HG03378 (cell line): ENCODE data around the gene SAGE1.
"Not testable (repeated sequence)": the region's sequence is repeated elsewhere in the genome, so short reads cannot be mapped to it uniquely, and the experiment has no call there.

Experiments
- ATAC-seq: cut with Tn5 transposase; IDR thresholded peaks from one replicate; pipeline ENCODE4 v1.9.1; 2021; ENCODE audit warnings: mild to moderate bottlenecking, moderate library complexity; ENCODE audit not compliant: unreplicated experiment

Gene SAGE1

DNA sequence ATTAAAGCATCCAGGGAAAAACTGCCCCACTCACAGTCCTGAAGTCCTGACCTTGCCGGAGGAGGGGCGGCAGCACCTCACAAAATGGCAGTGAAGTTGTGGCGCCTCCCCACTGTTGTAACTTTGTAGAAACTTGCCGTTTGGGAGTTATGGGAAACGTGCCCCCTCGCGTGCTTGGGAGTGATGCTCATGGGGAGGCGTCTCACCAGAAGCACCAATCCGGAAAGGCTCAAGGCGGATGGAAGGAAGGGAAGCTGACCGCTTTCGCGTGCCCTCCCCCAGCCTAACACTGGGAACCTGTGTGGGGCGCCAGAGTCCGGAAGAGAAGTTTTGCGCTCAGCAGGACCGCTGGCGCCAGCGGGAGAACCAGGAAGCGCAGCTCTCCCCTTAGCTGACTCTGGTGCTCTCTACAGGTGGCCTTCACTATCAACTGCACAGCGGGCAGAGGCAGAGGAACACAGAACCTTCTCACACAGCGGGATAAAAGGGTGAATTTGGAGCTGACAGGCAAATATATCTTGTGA lies at the start of gene SAGE1, which contains the start of gene CT45A10:
Gene SAGE1 (plus strand): TSS at position 423 of the 524 bp plus-strand sequence. CDS start 2,527 bp downstream, outside the sequence.
Gene CT45A10 (minus strand): TSS at position 151 of the 524 bp plus-strand sequence. CDS start 8,100 bp downstream, outside the sequence.
- no peak for ATAC-seq

DNA sequence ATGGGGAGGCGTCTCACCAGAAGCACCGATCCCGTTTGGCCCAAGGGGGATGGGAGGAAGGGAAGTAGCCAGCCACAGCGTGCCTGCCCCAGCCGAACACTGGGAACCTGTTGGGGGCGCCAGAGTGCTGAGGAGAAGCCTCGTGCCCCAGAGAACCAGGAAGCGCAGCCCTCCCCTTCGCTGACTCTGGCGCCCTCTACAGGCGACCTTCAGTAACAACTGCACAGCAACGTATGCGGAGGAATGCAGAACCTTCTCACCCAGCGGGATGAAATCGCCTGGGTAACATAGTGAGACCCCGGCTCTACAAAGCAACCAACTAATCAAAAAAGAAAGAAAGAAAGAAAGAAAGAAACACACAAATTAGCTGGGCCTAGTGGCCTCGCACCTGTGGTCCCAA lies 39.1 kb upstream of the SAGE1 start, which contains the start of gene CT45A8:
Gene CT45A8 (minus strand): TSS at position 101 of the 400 bp plus-strand sequence. CDS start 3,755 bp downstream, outside the sequence.
- ATAC-seq: not testable (repeated sequence)

DNA sequence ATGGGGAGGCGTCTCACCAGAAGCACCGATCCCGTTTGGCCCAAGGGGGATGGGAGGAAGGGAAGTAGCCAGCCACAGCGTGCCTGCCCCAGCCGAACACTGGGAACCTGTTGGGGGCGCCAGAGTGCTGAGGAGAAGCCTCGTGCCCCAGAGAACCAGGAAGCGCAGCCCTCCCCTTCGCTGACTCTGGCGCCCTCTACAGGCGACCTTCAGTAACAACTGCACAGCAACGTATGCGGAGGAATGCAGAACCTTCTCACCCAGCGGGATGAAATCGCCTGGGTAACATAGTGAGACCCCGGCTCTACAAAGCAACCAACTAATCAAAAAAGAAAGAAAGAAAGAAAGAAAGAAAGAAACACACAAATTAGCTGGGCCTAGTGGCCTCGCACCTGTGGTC lies 21.8 kb upstream of the SAGE1 start, which contains the start of gene CT45A9:
Gene CT45A9 (minus strand): TSS at position 101 of the 400 bp plus-strand sequence. CDS start 3,751 bp downstream, outside the sequence.
- ATAC-seq: not testable (repeated sequence)

DNA sequence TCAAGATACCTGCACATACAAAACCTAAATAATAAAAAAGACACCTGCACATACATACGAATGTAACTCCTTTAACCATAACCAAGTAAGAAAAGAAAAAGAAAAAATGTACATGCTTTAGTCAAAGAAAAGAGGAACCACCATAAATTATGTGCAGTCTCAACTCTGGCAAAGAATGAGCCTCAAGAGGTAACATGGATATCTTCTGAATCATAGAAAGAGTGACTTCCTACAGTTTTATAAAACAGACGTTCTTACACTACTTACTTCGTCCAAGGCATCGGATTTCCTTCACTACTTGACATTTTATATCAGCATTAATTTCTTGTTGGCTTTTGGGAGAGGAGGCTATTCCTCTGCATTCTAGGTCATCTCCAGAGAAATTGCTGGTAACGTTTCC lies 10.8 kb upstream of the SAGE1 start:
- not testable (repeated sequence) for ATAC-seq

DNA sequence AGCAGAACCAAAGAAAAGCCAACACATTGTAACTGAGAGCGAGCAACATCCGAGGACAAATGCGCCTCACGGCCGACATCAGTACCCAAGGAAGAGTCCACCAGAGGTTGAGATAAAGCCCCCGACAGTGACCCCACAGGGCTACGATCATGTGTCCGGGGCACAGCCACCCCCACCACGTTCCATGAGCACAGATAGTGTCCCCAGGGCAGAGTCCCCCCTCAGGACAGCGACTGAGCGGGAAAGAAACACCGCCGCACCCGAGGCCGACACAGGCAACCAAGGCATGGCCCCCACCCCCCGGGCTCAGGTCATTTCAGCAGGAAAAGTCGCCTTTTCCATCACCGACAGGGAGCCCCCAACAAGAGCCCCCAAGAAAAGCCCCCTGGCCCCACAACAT lies 5.3 kb upstream of the SAGE1 start:
- not testable (repeated sequence) for ATAC-seq

DNA sequence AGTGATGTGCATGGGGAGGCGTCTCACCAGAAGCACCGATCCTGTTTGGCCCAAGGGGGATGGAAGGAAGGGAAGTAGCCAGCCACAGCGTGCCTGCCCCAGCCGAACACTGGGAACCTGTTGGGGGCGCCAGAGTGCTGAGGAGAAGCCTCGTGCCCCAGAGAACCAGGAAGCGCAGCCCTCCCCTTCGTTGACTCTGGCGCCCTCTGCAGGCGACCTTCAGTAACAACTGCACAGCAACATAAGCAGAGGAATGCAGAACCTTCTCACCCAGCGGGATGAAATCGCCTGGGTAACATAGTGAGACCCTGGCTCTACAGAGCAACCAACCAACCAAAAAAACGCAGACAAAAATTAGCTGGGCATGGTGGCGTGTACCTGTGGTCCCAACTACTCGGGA lies 4.5 kb upstream of the SAGE1 start:
- ATAC-seq: not testable (repeated sequence)

- no peak for ATAC-seq
Observed at GRCh38 chrX:135890087-135890585, 3.4 kb upstream of the SAGE1 start.

DNA sequence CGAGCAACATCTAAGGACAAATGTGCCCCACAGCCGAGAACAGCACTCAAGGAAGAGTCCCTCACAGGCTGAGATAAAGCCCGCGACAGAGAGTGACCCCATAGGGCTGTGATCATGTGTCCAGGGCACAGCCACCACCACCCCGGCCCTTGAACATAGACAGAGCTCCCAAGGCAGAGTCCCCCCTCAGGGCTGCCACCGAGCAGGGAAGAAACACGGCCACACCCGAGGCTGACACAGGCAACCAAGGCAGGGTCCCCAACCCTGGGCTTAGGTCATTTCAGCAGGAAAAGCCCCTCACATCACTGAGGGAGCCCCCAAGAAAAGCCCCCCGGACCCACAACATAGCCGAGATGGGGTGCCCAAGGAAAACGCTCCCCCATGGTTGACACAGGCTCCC lies 735 bp upstream of the SAGE1 start:
- ATAC-seq: no peak

- no peak for ATAC-seq
Observed at GRCh38 chrX:135910251-135910650, 16.7 kb downstream of the SAGE1 start.

DNA sequence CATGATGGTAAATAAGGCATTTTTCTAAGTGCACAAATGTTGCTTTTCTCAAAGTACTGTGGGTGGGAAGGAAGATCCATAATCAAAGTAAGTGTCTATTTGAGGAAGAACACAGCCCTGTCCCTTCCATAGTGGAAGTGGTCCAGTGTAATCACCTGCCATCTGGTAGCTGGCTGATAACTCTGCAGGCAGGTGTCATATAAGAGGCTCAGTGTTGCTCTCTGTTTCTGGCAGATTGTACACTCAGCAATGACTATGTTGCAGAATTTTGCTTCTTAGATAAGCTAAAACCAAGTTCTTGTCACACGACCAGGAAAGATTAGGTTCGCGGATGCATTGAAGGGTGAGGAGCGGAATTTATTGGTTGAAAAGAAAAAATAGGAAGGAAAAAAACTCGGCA lies 20.9 kb downstream of the SAGE1 start:
- no peak for ATAC-seq

DNA sequence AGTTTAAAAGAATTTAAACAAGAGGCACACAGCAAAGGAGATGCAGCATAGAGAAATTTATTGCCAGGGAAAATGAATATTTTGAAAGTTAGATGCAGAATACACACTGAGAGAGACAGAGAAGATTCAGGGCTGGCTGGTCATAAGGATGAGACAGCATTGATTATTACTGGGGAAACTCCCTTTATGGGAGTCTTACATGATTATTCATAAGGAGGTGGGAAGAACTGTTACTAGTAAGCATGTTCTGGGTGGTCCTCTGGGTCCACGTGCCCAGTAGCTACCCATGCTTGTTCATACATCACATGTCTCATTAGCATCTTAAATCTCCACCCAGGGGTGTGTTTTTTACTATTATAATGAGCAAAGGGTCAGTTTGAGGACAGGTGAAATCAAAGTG lies 27.0 kb downstream of the SAGE1 start:
- not testable (repeated sequence) for ATAC-seq

GRCh38 chrX:135923353-135923752 lies 29.8 kb downstream of the SAGE1 start:
- ATAC-seq: no peak

DNA sequence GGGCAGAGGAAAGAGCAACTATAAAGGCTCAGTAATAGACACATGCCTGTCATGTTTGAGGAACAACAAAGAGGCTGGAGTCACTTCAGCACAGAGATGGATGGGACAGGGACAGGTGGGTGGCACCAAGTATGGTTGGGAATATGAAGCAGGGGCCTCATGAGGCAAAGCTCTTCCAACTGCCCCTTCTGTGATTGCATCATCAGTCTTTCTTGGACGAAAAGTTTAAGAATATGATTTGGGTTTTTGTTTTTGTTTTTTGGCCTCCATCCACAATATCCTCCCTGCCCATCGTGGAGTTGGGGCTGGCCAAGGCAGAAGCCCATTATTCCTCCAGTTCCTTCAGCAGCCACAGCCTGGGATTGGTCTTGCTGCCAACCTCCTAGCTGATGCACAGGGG lies 34.4 kb downstream of the SAGE1 start:
- no peak for ATAC-seq

DNA sequence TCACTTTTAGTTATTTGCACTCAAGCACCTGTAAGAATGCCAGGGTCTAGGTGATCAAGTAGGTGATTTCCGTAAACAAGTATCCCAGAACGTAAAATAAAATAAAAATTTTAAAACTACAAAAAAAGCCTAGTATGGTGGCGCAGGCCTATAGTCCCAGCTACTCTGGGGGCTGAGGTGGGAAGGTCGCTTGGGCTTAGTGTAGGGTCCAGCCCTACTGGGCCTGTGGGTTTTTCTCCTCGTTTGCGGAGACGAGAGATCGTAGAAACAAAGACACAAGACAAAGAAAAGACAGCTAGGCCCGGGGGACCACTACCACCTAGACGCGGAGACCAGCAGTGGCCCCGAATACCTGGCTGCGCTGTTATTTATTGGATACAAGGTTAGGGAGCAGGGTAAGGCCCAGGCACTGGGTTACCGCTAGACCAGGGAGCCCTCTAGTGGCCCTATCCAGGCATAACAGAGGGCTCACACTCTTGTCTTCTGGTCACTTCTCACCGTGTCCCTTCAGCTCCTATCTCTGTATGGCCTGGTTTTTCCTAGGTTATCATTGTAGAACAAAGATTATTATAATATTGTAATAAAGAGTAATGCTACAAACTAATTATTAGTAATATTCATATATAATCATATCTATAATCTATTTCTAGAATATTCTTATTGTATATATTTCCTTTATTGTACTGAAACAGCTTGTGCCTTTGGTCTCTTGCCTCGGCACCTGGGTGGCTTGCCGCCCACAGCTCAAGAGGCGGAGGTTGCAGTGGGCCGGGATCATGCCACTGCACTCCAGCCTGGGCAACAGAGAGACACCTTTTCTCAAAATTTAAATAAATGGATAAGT lies 38.4 kb downstream of the SAGE1 start:
- ATAC-seq: peak; percentile 67

DNA sequence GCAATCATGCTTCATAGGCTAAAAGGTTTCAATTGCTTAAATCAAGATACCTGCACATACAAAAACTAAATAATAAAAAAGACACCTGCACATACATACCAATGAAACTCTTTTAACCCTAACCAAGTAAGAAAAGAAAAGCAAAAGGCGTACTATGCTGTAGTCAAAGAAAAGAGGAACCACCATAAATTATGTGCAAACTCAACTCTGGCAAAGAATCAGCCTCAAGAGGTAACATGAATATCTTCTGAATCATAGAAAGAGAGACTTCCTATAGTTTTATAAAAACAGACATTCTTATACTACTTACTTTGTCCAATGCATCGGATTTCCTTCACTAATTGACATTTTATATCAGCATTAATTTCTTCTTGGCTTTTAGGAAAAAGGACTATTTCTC lies 51.0 kb downstream of the SAGE1 start:
- no peak for ATAC-seq

DNA sequence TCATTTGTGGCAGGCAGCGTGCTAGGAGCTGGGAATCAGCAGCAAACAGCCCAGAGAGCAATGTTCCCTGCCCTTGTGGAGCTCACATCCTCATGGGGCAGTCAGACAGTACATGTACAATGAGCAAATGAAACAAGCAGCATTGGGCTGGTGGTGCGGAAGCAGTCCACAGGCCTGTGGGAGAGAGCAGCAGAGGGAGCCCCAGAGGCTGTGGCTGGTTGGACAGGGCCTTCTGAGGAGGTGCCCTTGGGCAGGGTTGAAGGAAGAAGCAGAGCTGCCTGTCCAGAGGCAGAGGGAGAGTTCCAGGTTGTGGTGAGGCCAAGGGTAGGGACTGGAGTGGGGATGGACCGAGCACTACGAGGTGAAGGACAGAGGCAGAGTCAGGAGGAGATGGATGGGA lies 57.8 kb downstream of the SAGE1 start:
- ATAC-seq: no peak
